AG10803 (cell line): Measurements from ENCODE around the gene NPHP4.
A peak's percentile ranks its signal among the peaks of the same experiment; 100 is the strongest.

Experiments
- DNase-seq: peaks from one replicate; pipeline ENCODE4 v3.0.0; 2010; ENCODE audit warnings: low read depth
- H3K4me3 ChIP-seq: 2 replicates; pipeline ENCODE4 v1.5.1; 2011; ENCODE audit warnings: mild to moderate bottlenecking, low read length, control low read depth
- CTCF ChIP-seq: conservative IDR thresholded peaks from 2 replicates; pipeline ENCODE4 v1.5.1; 2011; ENCODE audit warnings: mild to moderate bottlenecking, low read length, control low read depth, inconsistent platforms

NPHP4 gene

GRCh38 chr1:5992026-5992813 lies at the start of gene NPHP4:
TSS of gene NPHP4 (minus strand) at chr1:5992425. CDS start at chr1:5986289, 6,136 bp downstream.
- DNase-seq: peak; percentile 100
- TF ChIP-seq CTCF: no peak
- H3K4me3 ChIP-seq: peak within 1 kb of the TSS; percentile 75

- DNase-seq: peak; percentile 6
- H3K4me3 ChIP-seq: no peak overlapping the region
- TF ChIP-seq CTCF: peak; percentile 60
Observed at GRCh38 chr1:6041432-6042062, 49.3 kb upstream of the NPHP4 start.

GRCh38 chr1:6040861-6041415 lies 48.7 kb upstream of the NPHP4 start:
- no peak overlapping the region for H3K4me3 ChIP-seq
- TF ChIP-seq CTCF: no peak
- no peak for DNase-seq

- no peak for DNase-seq
- H3K4me3 ChIP-seq: no peak overlapping the region
- TF ChIP-seq CTCF: no peak
Observed at GRCh38 chr1:6040444-6040843, 48.2 kb upstream of the NPHP4 start.

- no peak for DNase-seq
- no peak overlapping the region for H3K4me3 ChIP-seq
- TF ChIP-seq CTCF: no peak
Observed at GRCh38 chr1:6039031-6039430, 46.8 kb upstream of the NPHP4 start.

GRCh38 chr1:6038603-6039002 lies 46.4 kb upstream of the NPHP4 start:
- no peak for DNase-seq
- H3K4me3 ChIP-seq: no peak overlapping the region
- no peak for TF ChIP-seq CTCF
